GM18907 (cell line): ENCODE measurements around the gene DNAJC5.
A peak's percentile ranks its signal among the peaks of the same experiment; 100 is the strongest.
"Not testable (repeated sequence)": the region's sequence is repeated elsewhere in the genome, so short reads cannot be mapped to it uniquely, and the experiment has no call there.

Source experiments
- ATAC-seq: cut with Tn5 transposase; IDR thresholded peaks from one replicate; pipeline ENCODE4 v1.9.1; 2021; ENCODE audit warnings: mild to moderate bottlenecking, moderate library complexity; ENCODE audit not compliant: unreplicated experiment

DNAJC5 gene

GRCh38 chr20:63894358-63895201 lies at the start of gene DNAJC5:
Gene DNAJC5, plus strand, starts transcription at chr20:63895126. Its CDS starts 33,220 bp downstream, at chr20:63928346.
- peak; percentile 78 for ATAC-seq

GRCh38 chr20:63846128-63846771 lies 48.7 kb upstream of the DNAJC5 start:
- no peak for ATAC-seq

GRCh38 chr20:63846888-63847236 lies 48.1 kb upstream of the DNAJC5 start:
- no peak for ATAC-seq

- ATAC-seq: no peak
Measured at GRCh38 chr20:63847237-63848002, 47.5 kb upstream of the DNAJC5 start.

GRCh38 chr20:63848003-63848911 lies 46.7 kb upstream of the DNAJC5 start:
- no peak for ATAC-seq

DNA sequence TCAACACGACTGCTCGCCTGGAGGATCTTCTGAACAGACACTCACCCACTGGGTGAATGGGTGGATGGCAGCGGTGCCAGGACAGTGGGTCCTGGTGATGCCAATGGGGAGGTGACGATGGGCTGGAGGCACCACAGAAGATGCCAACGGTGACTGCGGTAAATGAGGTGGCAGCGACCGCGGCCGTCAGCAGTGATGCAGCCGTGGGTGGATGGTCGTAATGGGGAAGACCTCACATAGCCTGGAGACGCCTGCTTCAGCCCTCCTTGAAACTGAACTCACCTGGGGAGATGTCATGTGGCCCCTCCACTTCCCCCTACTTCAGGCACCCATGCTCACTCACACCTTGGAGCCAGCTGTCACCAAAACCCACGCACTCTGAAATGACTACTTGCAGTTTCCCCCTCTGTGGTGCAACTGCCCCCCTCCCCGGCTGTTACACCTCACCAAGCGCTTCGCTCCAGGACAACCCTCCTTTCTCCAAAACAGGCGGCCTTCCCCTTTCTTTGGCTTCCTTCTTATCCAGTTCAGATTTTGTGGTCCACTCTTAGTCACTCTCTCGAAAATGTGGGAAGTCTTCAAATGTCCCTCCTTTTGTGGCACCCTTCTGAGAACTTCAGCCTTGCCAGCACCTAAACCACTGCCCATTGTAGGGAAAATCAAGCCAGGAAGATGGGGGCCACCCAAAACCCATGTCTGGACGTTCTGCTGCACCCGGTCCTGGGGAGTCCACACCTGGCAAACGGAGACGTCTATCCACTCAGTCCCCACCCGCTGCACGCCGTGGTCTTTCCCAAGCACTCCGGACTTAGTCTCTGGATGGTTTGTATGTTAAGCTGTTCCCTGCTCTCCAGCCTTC lies 44.0 kb upstream of the DNAJC5 start:
- peak; percentile 70 for ATAC-seq

- ATAC-seq: not testable (repeated sequence)
Measured at GRCh38 chr20:63851548-63851943, 43.4 kb upstream of the DNAJC5 start.

DNA sequence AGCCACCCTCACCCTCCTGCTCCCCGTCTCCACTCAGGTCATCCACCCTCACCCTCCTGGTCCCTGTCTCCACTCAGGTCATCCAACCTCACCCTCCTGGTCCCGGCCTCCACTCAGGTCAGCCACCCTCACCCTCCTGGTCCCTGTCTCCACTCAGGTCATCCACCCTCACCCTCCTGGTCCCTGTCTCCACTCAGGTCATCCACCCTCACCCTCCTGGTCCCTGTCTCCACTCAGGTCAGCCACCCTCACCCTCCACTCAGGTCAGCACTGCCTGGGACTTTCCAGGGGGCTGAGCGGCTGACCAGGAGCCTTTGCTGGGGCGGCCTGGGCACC lies 41.2 kb upstream of the DNAJC5 start:
- not testable (repeated sequence) for ATAC-seq

DNA sequence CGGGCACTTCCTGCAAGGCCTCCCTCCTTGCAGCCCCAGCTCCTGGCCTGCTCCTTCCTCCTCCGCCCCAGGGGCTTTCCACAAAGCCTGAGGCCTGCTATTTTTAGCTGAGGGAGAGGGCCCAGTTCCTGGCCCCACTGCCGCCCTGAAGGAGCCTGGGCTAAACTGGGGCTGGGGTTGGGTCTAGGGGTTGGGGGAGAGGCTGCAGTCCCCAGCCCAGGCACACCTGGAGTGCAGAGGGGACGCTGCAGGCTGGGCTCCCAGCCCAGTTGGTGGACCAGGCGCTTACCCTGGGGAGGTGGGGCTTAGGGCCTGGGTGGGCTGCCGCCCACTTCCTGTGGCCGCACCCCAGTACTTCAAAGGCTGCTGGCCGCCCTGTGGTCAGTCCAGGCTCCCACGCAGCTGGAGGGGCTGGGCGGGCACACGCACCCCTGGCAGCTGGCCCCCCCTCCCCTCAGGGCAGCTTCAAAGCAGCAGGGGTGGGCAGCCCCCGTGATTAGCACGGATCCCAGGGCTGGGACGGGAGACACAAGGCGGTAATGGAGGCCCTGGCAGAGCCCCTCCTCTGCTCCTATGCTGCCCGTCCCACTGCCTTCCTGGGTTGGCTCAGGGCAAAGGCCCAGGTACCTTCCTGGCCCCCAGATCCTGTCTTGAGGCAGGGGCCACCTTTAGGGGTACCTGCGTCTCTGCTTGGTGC lies 40.7 kb upstream of the DNAJC5 start:
- ATAC-seq: no peak

GRCh38 chr20:63854766-63855362 lies 40.1 kb upstream of the DNAJC5 start:
- ATAC-seq: no peak

- no peak for ATAC-seq
Measured at GRCh38 chr20:63855363-63856097, 39.4 kb upstream of the DNAJC5 start.

- ATAC-seq: no peak
Measured at GRCh38 chr20:63856098-63856511, 38.8 kb upstream of the DNAJC5 start.

GRCh38 chr20:63857764-63858392 lies 37.0 kb upstream of the DNAJC5 start:
- ATAC-seq: no peak

DNA sequence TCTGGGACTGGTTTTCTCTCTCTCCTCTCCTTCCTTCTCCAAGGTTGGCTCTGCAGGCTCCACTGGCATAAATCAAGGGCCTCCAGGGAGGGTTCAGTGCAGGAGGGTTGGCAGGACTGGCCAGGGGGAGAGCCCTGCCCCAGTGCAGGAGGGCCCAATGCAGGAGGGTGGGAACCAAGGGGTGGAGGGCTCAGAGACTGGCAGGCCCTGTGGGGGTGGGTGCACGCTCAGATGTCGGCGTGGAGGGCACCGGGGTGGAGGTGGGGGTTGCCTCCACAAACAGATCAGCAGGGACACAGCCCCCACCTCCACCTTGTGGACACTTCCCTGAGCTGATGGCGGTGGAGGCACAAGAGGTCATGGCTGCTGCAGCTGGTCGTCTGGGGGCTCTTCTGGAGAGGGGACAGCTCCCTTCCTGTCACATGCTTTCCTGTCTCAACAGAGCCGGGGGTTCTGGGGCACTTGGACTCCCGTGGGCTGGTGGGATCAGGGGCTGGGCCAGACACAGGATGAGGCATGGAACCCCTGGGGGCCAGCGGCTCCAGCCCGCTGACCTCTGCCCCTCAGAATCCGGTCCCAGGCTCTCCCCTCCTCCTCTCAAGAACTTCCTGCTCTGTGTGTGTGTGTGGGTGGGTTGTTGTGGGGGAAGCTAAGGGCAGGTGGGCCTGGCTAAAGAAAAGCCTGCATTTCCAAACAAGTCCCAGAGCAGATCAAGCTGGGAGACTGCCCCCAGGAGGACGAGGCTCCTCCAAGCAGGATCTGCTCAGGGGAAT lies 36.3 kb upstream of the DNAJC5 start:
- no peak for ATAC-seq

DNA sequence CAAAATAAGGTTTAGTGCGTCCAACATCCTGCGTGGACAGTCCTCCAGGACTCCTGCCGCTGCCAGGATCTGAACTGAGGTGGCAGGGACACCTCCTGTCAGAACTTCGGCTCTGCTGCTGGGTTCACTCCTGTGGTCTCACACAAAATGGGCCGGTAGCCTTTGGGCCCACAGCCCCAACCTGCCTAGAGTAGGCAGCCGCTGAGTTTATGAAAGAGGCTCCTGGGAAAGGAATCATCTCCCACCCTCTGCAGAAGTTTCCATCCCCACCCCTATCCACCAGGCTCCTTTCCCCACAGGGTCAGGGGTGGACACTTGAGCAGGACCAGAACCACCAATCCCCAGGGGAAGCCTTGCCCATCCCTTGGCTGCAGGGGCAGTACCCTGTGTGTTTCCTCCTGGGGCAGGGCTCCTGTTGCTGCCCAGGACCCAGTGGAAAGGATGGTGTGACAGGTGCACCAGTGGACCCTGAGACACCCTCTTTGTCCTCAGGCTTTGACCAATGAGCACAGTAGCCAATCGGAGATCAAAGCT lies 35.7 kb upstream of the DNAJC5 start:
- ATAC-seq: no peak

- no peak for ATAC-seq
Measured at GRCh38 chr20:63860325-63861051, 34.4 kb upstream of the DNAJC5 start.
